Parathyroid adenoma (tissue), 2 donors: ENCODE data around the gene CELA3A.

Experiments
- H2AFZ ChIP-seq: fragments of 300-600 bp; sonication (generic); one replicate; pipeline ENCODE4 v1.7.0; 2017; ENCODE audit warnings: antibody characterized with exemption, mild to moderate bottlenecking
- H3K27ac ChIP-seq: fragments of 300-600 bp; sonication (generic); one replicate; pipeline ENCODE4 v1.7.0; 2017
- H3K27me3 ChIP-seq: fragments of 300-600 bp; sonication (generic); one replicate; pipeline ENCODE4 v1.7.0; 2017; ENCODE audit warnings: low read length; ENCODE audit not compliant: control insufficient read depth, insufficient read depth
- H3K36me3 ChIP-seq: fragments of 300-600 bp; sonication (generic); one replicate; pipeline ENCODE4 v1.7.0; 2017; ENCODE audit warnings: low read length; ENCODE audit not compliant: control insufficient read depth, insufficient read depth
- H3K4me1 ChIP-seq: fragments of 300-600 bp; sonication (generic); one replicate; pipeline ENCODE4 v1.7.0; 2017; ENCODE audit warnings: control low read depth
- H3K4me2 ChIP-seq: fragments of 300-600 bp; sonication (generic); one replicate; pipeline ENCODE4 v1.7.0; 2017; ENCODE audit warnings: low read length
- H3K4me3 ChIP-seq: fragments of 300-600 bp; sonication (generic); one replicate; pipeline ENCODE4 v1.7.0; 2017; ENCODE audit warnings: low read depth, low read length
- H3K79me2 ChIP-seq: fragments of 300-600 bp; sonication (generic); one replicate; pipeline ENCODE4 v1.7.0; 2017; ENCODE audit warnings: control low read depth
- H3K9ac ChIP-seq: fragments of 300-600 bp; sonication (generic); one replicate; pipeline ENCODE4 v1.7.0; 2017; ENCODE audit warnings: mild to moderate bottlenecking
- H3K9me3 ChIP-seq: fragments of 300-600 bp; sonication (generic); one replicate; pipeline ENCODE4 v1.7.0; 2017; ENCODE audit warnings: low read length; ENCODE audit not compliant: control insufficient read depth
- TF ChIP-seq, protein P1 (sequence below): fragments of 300-600 bp; sonication (generic); IDR thresholded peaks from one replicate; pipeline ENCODE4 v1.7.0; 2017; ENCODE audit warnings: antibody characterized with exemption, mild to moderate bottlenecking
- donor health status: primary hyperparathyroidism.

The CELA3A gene

DNA sequence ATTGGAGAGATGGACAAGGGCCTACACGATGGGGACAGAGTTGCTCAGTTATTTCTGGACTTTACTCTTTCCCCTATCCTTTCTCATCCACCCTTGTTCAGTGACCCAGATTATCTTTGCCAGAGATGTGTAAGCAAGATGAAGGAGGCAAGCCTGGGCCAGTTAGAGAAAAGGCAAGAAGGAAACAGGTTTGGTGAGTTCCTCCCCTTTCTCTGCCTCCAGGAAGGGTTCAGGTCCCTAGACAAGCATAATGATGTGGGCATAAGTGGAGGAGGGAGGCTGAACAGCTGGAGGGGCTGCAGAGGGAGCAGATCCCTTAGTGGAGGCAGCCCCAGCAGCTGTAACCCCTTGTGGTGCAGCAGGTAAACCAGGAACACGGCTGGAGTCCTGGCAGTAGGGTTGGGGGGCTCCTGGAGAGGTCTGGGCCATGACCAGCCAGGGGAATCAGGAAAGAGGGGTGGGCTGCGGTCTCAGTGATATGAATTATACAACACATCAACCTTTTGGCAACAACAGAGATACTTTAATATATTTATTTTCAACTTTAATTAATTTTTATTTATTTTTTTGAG lies 41.8 kb downstream of the CELA3A start:
- Histone ChIP-seq H3K4me1 (peaks cover 8% of the 10 kb centered on the region), H3K27ac (peak overlapping the region; percentile 64), H3K9me3 (no peaks in the 10 kb centered on the region), H3K4me2 (peak overlapping the region; percentile 64), H3K79me2 (no peaks in the 10 kb centered on the region), H2AFZ (peak overlapping the region; percentile 28), H3K27me3 (no peaks in the 10 kb centered on the region), H3K36me3 (no peaks in the 10 kb centered on the region), H3K4me3 (peak overlapping the region; percentile 12), H3K9ac (no peak overlapping the region)
- TF ChIP-seq, protein P1, sequence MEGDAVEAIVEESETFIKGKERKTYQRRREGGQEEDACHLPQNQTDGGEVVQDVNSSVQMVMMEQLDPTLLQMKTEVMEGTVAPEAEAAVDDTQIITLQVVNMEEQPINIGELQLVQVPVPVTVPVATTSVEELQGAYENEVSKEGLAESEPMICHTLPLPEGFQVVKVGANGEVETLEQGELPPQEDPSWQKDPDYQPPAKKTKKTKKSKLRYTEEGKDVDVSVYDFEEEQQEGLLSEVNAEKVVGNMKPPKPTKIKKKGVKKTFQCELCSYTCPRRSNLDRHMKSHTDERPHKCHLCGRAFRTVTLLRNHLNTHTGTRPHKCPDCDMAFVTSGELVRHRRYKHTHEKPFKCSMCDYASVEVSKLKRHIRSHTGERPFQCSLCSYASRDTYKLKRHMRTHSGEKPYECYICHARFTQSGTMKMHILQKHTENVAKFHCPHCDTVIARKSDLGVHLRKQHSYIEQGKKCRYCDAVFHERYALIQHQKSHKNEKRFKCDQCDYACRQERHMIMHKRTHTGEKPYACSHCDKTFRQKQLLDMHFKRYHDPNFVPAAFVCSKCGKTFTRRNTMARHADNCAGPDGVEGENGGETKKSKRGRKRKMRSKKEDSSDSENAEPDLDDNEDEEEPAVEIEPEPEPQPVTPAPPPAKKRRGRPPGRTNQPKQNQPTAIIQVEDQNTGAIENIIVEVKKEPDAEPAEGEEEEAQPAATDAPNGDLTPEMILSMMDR, result no peak

- no peaks in the 10 kb centered on the region for H3K9me3 ChIP-seq
- TF ChIP-seq, protein P1, result no peak
- no peak overlapping the region for H3K4me2 ChIP-seq
- H3K27ac ChIP-seq, result peak overlapping the region; percentile 24
- no peaks in the 10 kb centered on the region for H3K27me3 ChIP-seq
- peaks cover 8% of the 10 kb centered on the region for H3K4me1 ChIP-seq
- no peak overlapping the region for H3K4me3 ChIP-seq
- no peaks in the 10 kb centered on the region for H3K36me3 ChIP-seq
- no peak overlapping the region for H2AFZ ChIP-seq
- H3K79me2 ChIP-seq, result no peaks in the 10 kb centered on the region
- no peak overlapping the region for H3K9ac ChIP-seq
Measured at GRCh38 chr1:22044690-22045420, 43.4 kb downstream of the CELA3A start.

GRCh38 chr1:22045604-22046228 lies 44.3 kb downstream of the CELA3A start:
- H3K27ac ChIP-seq, result no peak overlapping the region

DNA sequence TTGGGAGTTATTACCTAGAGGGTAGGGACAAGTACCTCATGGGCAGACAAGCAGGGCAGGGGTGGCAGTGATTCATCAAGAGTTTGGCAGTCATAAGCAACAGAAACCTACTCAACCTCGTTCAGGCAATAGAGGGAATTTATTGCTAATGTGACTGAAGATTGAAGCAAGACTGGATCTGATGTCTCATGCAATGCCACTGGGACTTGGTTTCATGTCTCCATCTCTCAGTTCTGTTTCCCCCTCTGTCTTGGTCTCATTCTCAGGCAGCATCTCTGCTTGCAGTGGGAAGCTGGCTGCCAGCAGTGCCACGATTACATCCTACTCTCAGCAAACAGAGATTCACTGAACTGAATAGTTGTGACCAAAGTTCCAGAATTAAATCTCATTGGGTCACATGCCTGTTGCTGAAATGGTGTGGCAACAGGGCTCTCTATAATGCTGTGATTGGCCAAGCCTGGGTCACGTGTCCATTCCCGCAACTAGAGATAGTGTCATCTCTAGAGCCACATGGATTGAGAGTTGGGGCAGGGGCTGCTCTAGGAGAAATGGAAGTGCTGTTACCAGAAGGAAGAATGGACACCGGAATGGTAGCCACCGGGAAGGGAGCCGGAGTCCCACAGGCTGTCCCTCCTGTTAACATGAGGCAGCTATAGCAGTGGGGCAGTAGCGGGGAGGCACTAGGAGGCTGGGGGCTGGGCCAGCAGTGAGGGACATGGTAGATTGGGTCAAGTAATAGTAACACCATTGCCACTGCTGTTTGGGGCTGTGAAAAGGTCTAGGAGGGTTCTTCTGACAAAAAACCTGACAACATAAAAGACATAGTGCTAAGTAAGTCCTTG lies 47.1 kb downstream of the CELA3A start:
- Histone ChIP-seq H3K27ac (no peak overlapping the region), H3K4me3 (no peak overlapping the region), H3K27me3 (no peaks in the 10 kb centered on the region), H3K4me2 (no peak overlapping the region), H2AFZ (no peak overlapping the region), H3K9me3 (no peaks in the 10 kb centered on the region), H3K9ac (no peak overlapping the region), H3K4me1 (peaks cover 3% of the 10 kb centered on the region), H3K79me2 (no peaks in the 10 kb centered on the region), H3K36me3 (no peaks in the 10 kb centered on the region)
- TF ChIP-seq, protein P1, result no peak

More at GRCh38 chr1:22045604-22046228, 44.3 kb downstream of the CELA3A start:
- Histone ChIP-seq H3K4me3 (no peak overlapping the region), H3K9me3 (no peaks in the 10 kb centered on the region), H3K4me1 (peaks cover 8% of the 10 kb centered on the region), H3K79me2 (no peaks in the 10 kb centered on the region), H2AFZ (no peak overlapping the region), H3K27me3 (no peaks in the 10 kb centered on the region), H3K4me2 (no peak overlapping the region), H3K9ac (no peak overlapping the region), H3K36me3 (no peaks in the 10 kb centered on the region)
- TF ChIP-seq, protein P1, result no peak
